GM13976 (cell line): ENCODE measurements around the gene CLK3.
"Not testable (repeated sequence)": the region's sequence is repeated elsewhere in the genome, so short reads cannot be mapped to it uniquely, and the experiment has no call there.

ENCODE experiments used
- DNase-seq: peaks from one replicate; pipeline ENCODE4 v3.0.0; 2012; ENCODE audit warnings: low spot score
- in situ Hi-C: fragments of 300-500 bp; cut with MboI; formaldehyde crosslinking; loops from one replicate; pipeline ENCODE4 v1.12.0; 2022; ENCODE audit warnings: low sequenced_read_pairs, mixed read lengths, inconsistent platforms; ENCODE audit not compliant: unreplicated experiment
- TF ChIP-seq, protein P1 (sequence below): IDR thresholded peaks from 2 replicates; pipeline ENCODE4 v1.5.1; 2012; ENCODE audit warnings: borderline replicate concordance, mild to moderate bottlenecking; ENCODE audit not compliant: insufficient read depth; ENCODE audit errors: extremely low read depth, missing control alignments, control extremely low read depth

The CLK3 gene

DNA sequence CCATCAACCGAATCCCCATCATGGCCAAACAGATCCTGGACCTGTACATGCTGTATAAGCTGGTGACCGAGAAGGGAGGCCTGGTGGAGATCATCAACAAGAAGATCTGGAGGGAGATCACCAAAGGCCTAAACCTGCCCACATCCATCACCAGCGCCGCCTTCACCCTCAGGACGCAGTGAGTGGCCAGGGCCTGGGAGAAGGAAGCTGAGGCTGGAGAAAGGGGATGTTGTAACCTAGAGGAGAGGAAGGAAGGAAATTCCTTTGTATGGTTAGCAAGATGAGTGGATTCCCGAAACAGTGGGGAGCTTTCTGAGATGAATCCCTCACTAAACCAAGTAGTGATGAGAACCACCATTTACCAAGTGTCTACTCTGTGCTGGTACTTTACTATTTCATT lies 25.8 kb upstream of the CLK3 start:
- DNase-seq = no peak
- TF ChIP-seq, protein P1, sequence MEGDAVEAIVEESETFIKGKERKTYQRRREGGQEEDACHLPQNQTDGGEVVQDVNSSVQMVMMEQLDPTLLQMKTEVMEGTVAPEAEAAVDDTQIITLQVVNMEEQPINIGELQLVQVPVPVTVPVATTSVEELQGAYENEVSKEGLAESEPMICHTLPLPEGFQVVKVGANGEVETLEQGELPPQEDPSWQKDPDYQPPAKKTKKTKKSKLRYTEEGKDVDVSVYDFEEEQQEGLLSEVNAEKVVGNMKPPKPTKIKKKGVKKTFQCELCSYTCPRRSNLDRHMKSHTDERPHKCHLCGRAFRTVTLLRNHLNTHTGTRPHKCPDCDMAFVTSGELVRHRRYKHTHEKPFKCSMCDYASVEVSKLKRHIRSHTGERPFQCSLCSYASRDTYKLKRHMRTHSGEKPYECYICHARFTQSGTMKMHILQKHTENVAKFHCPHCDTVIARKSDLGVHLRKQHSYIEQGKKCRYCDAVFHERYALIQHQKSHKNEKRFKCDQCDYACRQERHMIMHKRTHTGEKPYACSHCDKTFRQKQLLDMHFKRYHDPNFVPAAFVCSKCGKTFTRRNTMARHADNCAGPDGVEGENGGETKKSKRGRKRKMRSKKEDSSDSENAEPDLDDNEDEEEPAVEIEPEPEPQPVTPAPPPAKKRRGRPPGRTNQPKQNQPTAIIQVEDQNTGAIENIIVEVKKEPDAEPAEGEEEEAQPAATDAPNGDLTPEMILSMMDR = no peak
- in situ Hi-C loops = no loop called here

DNA sequence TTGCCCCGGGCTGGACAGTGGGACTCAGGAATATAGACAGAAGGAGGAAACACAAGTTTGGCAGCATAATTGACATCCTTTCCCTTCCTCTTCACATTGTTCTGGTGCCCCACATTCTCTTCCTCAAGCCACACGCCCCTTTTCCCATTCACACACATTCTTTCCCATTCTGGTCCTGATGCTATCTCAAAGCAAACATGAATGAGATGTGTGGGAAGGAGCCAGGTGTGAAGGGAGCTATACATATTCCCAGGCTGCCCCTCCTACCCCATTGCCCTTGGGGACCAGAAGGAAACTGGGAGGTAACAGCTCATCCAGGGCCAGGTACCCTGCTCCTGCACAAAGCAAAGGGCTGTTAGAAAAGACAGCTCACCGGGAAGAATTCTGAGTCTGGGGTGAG lies 23.4 kb upstream of the CLK3 start:
- DNase-seq = no peak
- in situ Hi-C loops = no loop called here
- TF ChIP-seq, protein P1 = no peak

DNA sequence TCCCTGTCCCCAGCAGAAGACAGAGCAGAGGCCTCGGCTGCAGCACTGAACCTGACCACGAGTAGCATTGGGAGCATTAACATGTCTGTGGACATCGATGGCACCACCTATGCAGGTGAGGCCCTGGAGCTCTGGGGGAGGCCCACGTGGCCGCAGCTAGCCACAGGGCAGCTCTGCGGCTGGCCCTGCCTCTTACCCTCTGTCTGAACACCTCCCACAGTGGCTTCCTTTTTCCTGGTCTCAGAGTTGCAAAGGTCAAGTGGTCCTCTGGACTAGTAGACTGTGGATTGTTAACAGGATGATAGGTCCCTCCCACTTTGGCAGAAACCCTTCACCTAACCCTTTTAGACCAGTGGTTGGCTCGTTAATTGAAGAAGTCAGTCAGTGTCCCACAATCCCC lies 22.5 kb upstream of the CLK3 start:
- no peak for DNase-seq
- TF ChIP-seq, protein P1 = no peak
- in situ Hi-C loops = no loop called here

DNA sequence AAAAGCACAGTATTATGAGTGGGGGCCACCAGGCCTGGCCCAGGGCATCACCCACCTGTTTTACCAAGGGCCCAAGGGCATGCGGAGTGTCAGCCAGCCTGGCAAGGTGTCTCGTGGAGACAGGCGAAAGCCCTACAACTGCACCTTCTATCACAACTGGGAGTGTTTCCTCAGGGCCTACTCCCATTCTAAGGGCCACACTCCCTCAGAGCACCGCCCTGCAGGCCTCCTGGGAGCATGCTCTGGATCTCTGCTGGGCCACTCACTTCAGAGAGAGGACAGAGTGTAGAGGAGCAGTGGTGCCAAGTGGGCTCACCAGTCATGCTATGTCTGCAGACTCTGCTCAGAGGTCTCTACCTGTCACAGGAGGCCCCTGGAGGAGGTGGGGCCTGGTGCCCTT lies 21.2 kb upstream of the CLK3 start:
- in situ Hi-C loops = no loop called here
- TF ChIP-seq, protein P1 = no peak
- DNase-seq = no peak

DNA sequence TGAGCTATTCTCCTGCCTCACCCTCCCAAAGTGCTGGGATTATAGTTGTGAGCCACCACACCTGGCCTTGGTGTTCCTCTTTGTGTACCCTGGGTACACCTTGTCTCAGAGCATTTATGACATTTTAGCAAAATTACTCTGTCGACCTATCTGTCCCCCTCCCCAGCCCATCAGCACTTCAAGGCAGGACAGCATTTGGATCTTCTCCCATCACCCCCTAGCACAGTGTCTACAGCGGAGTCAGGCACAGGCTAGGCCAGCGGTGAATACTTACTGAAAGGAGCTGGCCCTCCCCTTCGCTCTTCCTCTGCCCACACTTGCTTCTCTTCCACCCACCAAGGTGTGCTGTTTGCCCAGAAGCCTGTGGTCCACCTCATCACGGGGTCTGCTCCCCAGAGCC lies 20.4 kb upstream of the CLK3 start:
- in situ Hi-C loops = no loop called here
- TF ChIP-seq, protein P1 = no peak
- DNase-seq = no peak

DNA sequence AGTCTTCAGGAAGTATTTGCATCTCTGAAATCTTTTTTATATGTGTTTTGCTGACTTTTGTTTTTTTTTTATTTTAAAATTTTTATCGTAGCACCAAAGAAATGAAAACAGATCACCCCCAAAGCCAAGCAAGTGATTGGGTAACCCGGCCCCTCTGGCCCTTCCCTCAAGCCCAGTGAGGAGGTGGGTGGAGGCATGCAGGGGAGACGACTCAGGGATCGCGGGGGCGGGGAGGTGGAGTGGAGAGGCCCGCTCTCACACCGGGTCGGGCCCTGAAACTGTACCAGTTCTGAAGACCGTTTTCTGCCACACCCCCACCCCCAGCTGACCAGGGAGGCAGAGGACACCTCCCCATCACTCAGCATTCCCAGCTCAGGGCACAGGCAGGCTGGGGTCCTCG lies 18.9 kb upstream of the CLK3 start:
- in situ Hi-C loops = not testable (repeated sequence)

DNA sequence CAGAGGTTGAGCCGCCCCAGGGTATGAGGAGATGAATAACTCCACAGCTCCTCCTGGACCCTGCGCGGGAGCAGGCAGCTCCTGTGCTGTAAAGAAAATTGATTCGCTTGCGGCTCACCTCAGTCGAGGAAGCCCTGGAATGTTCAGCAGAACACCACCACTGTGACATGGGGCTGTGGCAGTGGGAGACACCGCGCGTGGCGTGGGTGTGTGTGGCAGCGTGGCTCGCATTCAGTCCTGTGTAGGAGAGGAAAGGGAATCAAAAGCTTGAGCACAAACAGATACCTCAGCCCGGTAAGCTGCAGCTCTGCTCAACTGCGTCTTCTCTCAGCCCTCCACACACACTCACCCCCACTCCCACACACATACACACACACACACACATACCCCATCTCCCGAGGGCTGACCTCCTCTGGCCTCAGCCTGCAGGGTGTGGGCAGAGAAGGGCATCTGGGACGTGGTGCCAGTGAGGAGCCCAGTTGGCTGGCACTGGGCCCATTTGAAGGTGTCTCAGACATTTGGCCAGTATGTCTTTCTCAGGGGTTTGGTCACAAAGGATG lies 18.4 kb upstream of the CLK3 start:
- DNase-seq, in situ Hi-C loops: not testable (repeated sequence)

More for the DNA sequence above, 18.9 kb upstream of the CLK3 start:
- DNase-seq = not testable (repeated sequence)
